Activated CD8-positive, alpha-beta T cell treated with anti-CD3 and anti-CD28 coated beads for 36 hours (primary cell): ENCODE measurements around the gene TAOK2. TPM values are rescaled to one million over a fixed set of nuclear protein-coding genes. Genes with fewer than 3 reads are reported as not detected.

Source experiments
- ATAC-seq: fragments of 200-7000 bp; cut with Tn5 transposase; one replicate; pipeline ENCODE4 v1.10.0; 2021; ENCODE audit warnings: mild to moderate bottlenecking, moderate library complexity
- CTCF ChIA-PET: fragments of 350-600 bp; sonication (Branson Sonifier 250); formaldehyde crosslinking; loops from one replicate; lab custom pipeline; 2021; ENCODE audit warnings: antibody characterized with exemption; lab: Charles Lee
- POLR2A ChIA-PET: fragments of 350-600 bp; sonication (Branson Sonifier 250); formaldehyde crosslinking; loops from one replicate; lab custom pipeline; 2021; ENCODE audit warnings: antibody characterized with exemption; lab: Charles Lee
- DNase-seq: peaks from one replicate; pipeline ENCODE4 v3.0.0-alpha.2; 2020
- H3K27ac Mint-ChIP-seq: one replicate; pipeline ENCODE4 v1.8.0; 2021; ENCODE audit warnings: mild to moderate bottlenecking, mixed read lengths
- H3K27me3 Mint-ChIP-seq: one replicate; pipeline ENCODE4 v1.8.0; 2021; ENCODE audit warnings: mixed read lengths
- H3K36me3 Mint-ChIP-seq: one replicate; pipeline ENCODE4 v1.8.0; 2021; ENCODE audit warnings: low read depth, mixed read lengths
- H3K4me1 Mint-ChIP-seq: one replicate; pipeline ENCODE4 v1.8.0; 2021; ENCODE audit warnings: low read depth, mixed read lengths
- H3K4me3 Mint-ChIP-seq: one replicate; pipeline ENCODE4 v1.8.0; 2021; ENCODE audit warnings: mild to moderate bottlenecking, moderate library complexity, mixed read lengths
- H3K9me3 Mint-ChIP-seq: one replicate; pipeline ENCODE4 v1.8.0; 2021; ENCODE audit warnings: mixed read lengths
- intact Hi-C: fragments of 100-400 bp; cut with micrococcal nuclease; formaldehyde crosslinking; loops from one replicate; pipeline ENCODE4 v1.10.0; 2022
- total RNA-seq, 2 experiments: library from RNA; stranded (reverse); gene quantifications; one replicate each; pipeline ENCODE4 v1.2.3, GENCODE V29; 2021
- TF ChIP-seq, protein P1 (sequence below): fragments of 200-600 bp; IDR thresholded peaks from one replicate; pipeline ENCODE4 v1.8.0; 2022; ENCODE audit warnings: antibody characterized with exemption, mild to moderate bottlenecking

The TAOK2 gene
- total RNA-seq, 2 experiments from 2014 or later, result 25.0 to 25.9 TPM

DNA sequence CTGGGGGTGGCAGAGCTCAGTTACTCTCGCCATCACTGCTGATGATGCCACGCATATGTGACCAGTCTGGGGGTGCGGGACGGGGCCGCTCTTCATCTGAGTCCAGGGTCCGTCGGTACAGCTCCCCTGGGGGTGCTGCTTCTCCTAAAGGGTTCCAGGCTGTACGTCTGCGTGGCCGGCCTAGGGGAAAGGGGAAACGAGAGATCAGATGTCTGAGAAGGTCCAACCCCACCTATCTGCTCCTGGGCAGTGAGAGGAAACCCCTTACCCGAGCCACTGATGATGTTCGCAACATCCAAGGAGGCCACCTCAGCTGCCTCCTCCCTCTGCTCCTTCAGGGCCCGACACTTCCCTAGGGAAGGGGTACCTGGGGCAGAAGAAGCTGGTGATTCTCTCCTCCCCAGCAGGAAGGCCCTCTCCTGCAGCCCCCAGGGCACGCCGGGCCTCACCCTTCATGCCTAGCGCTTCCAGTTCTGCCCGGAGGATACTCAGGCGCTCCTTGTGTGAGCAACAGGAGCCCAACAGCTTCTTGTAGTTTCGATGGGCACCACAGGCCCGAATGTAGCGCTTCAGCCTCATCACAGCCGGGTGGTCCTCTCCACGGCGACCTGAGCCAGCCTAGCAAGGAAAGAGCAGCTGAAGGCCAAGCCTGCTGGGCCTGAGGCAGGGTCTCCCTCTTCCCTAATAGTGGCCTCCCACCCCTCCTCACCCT is 19.7 kb downstream of the TAOK2 start:
- Mint-ChIP-seq H3K9me3 (no peaks in the 10 kb centered on the region), H3K4me1 (peaks cover 24% of the 10 kb centered on the region), H3K27ac (peak overlapping the region; percentile 44), H3K27me3 (no peaks in the 10 kb centered on the region), H3K4me3 (no peak overlapping the region), H3K36me3 (peaks cover 28% of the 10 kb centered on the region)
- TF ChIP-seq, protein P1, sequence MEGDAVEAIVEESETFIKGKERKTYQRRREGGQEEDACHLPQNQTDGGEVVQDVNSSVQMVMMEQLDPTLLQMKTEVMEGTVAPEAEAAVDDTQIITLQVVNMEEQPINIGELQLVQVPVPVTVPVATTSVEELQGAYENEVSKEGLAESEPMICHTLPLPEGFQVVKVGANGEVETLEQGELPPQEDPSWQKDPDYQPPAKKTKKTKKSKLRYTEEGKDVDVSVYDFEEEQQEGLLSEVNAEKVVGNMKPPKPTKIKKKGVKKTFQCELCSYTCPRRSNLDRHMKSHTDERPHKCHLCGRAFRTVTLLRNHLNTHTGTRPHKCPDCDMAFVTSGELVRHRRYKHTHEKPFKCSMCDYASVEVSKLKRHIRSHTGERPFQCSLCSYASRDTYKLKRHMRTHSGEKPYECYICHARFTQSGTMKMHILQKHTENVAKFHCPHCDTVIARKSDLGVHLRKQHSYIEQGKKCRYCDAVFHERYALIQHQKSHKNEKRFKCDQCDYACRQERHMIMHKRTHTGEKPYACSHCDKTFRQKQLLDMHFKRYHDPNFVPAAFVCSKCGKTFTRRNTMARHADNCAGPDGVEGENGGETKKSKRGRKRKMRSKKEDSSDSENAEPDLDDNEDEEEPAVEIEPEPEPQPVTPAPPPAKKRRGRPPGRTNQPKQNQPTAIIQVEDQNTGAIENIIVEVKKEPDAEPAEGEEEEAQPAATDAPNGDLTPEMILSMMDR, result no peak
- DNase-seq (no peak), ATAC-seq (no peak)
- POLR2A ChIA-PET, result interaction anchor here (0.6 to 7.7 kb wide), 5 partner anchors 7 to 193 kb away, joined by 3 to 74 read pairs (median 4); partner anchors contain the start of genes TAOK2 and TMEM219
- intact Hi-C loops, result no loop called here
- CTCF ChIA-PET, result interaction anchor here (1.5 to 1.7 kb wide), 2 partner anchors 32 to 40 kb away, joined by 5 to 7 read pairs; no protein-coding TSS in a partner anchor

DNA sequence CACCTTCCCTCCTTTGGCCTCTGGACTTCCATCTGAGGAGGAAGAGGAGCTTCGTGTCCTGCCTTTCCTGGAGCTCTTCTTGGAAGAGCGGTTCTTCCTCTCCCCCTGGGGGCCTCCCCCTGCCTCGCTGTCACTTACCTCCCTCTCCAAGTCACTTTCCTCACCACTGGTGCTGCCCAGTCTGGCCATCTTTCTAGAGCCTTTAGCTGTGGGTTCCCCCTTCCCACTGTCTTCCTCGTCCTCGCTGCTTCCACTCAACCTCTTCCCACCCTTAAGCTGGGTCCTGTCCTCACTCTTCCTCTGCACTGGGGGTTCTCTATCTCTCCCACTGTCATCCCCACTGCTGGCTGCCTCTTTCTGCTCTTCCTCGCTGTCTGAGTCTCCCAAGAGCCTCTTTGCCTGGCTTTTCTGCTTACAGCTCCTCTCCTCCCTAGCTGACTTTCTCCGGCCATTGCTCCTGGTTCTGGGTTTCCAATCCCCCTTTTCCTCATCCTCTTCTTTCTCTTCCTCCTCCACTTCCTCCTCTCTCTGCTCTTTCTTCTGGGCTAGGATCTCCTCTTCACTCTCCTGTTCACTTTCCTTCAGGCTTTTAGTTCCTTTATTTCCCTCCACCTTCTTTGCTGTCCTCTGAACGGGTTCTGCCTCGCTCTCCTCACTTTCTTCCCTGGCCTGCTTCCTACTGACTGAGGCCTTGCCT is 20.4 kb downstream of the TAOK2 start:
- DNase-seq (no peak), ATAC-seq (no peak)
- Mint-ChIP-seq H3K4me1 (peaks cover 26% of the 10 kb centered on the region), H3K27me3 (no peaks in the 10 kb centered on the region), H3K27ac (peak overlapping the region; percentile 99), H3K9me3 (no peaks in the 10 kb centered on the region), H3K36me3 (peaks cover 30% of the 10 kb centered on the region), H3K4me3 (peak overlapping the region; percentile 96)
- ChIA-PET CTCF (interaction anchor here (1.5 to 1.7 kb wide), 2 partner anchors 33 to 39 kb away, joined by 5 to 7 read pairs; no protein-coding TSS in a partner anchor), POLR2A (interaction anchor here (0.8 to 7.7 kb wide), 6 partner anchors 8 to 69 kb away, joined by 3 to 74 read pairs (median 10); partner anchors contain the start of genes TAOK2 and TMEM219)
- intact Hi-C loops, result no loop called here
- TF ChIP-seq, protein P1, result no peak

DNA sequence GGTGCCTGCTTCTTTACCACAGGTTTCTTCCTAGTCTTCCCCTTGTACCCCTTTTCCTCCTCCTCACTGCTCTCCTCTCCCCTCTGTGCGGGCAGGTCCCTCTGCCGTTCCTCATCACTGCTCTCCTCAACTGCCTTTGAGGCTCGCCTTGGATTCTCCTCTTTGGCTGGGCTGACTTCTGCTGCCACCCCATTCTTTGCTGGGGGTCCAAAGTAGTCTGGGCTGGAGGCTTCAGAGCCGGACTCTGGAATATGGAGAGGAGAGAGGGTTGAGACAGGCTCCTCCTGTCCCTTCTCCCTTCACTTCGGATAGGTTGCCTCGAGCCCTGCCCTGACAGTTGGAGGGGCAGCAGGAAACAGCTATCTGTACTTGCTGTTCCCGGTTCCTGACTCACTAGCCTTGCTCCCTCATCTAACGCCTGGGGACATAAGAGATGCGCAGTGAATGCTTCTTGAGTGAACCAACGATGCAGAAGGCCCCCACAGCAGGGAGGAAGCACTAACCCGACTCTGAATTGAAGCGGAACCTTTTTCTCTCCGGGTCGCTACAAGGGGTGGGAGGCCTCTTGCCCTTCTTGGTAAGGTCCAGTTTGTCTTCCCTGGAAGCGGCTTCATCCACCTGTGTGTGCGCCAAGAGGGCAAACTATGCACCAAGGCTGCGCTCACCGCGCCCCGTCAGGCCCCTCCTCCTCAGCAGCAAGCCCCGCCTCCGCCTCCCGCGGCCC is 21.1 kb downstream of the TAOK2 start:
- H3K4me1 Mint-ChIP-seq, result peaks cover 29% of the 10 kb centered on the region
- no peaks in the 10 kb centered on the region for H3K9me3 Mint-ChIP-seq
- DNase-seq (peak; percentile 76), ATAC-seq (peak; percentile 49)
- peak overlapping the region; percentile 96 for H3K4me3 Mint-ChIP-seq
- no peaks in the 10 kb centered on the region for H3K27me3 Mint-ChIP-seq
- peak overlapping the region; percentile 99 for H3K27ac Mint-ChIP-seq
- intact Hi-C loops, result no loop called here
- H3K36me3 Mint-ChIP-seq, result peaks cover 30% of the 10 kb centered on the region
- TF ChIP-seq, protein P1, result no peak
- ChIA-PET POLR2A (interaction anchor here (0.7 to 7.7 kb wide), 15 partner anchors 9 to 187 kb away, joined by 3 to 74 read pairs (median 6); partner anchors contain the start of genes ALDOA, ASPHD1, DOC2A and MAZ), CTCF (interaction anchor here (1.0 to 3.2 kb wide), 5 partner anchors 11 to 178 kb away, joined by 3 to 14 read pairs (median 6); partner anchors contain the start of gene PAGR1)

DNA sequence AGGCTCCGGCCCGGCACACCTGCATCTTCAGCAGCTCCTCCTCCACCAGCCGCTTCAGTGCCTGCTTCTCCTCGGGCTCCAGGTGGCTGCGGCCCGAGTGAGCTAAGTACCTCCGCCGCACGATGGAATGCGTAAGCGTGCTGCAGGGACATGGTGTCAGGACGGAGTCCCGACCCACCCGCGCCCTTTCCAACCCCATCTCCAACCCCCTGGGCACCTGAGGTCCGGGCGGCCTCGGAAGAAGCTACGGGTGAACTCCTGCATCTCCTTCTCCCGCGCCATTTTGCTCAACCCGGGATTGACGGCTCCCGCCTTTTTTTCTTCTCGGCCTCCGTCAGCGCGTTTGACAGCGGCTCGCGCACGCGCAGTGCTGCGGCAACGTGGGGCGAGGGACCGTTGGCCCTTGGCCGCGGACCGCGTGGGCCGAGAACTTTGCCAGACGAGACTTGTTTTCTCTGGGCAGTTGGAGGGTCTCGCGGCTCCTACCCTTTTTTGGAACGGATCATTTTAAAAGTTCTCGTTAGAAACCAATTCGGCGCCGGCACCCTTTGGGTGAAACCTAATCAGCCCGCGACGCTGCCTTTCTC is 21.7 kb downstream of the TAOK2 start, which contains the start of gene HIRIP3:
TSS of gene HIRIP3 (minus strand) at position 294 of the 587 bp plus-strand sequence. CDS start at position 282, 12 bp downstream.
- TF ChIP-seq, protein P1, result no peak
- ChIA-PET CTCF (interaction anchor here (0.9 to 3.2 kb wide), 6 partner anchors 10 to 304 kb away, joined by 3 to 14 read pairs (median 6); partner anchors contain the start of gene PAGR1), POLR2A (interaction anchor here (0.6 to 7.7 kb wide), 17 partner anchors 9 to 188 kb away, joined by 3 to 74 read pairs (median 6); partner anchors contain the start of genes ALDOA, ASPHD1, DOC2A and KCTD13)
- H3K27ac Mint-ChIP-seq, result peak within 1 kb of the TSS; percentile 99
- H3K9me3 Mint-ChIP-seq, result no peaks in the 10 kb centered on the region
- peak within 1 kb of the TSS; percentile 96 for H3K4me3 Mint-ChIP-seq
- H3K36me3 Mint-ChIP-seq, result peaks cover 30% of the 10 kb centered on the region
- peak; percentile 63 for ATAC-seq
- no peaks in the 10 kb centered on the region for H3K27me3 Mint-ChIP-seq
- H3K4me1 Mint-ChIP-seq, result peaks cover 29% of the 10 kb centered on the region
- intact Hi-C loops, result no loop called here
- DNase-seq, result peak; percentile 90
